SK-MEL-5 (cell line): ENCODE results near the gene UBL4B. TPM values are rescaled to one million over a fixed set of nuclear protein-coding genes. Genes with fewer than 3 reads are reported as not detected.
"Not testable (repeated sequence)": the region's sequence is repeated elsewhere in the genome, so short reads cannot be mapped to it uniquely, and the experiment has no call there.

Source experiments
- DNase-seq: peaks from one replicate; pipeline ENCODE4 v3.0.0-alpha.2; 2016; ENCODE audit warnings: low read depth, low spot score
- in situ Hi-C: cut with HindIII; loops from 2 replicates; pipeline ENCODE4 v1.10.0; 2016; ENCODE audit warnings: low sequenced_read_pairs, high pct_unique_total_duplicates, low pct_unique_long_range_greater_than_20kb
- polyA plus RNA-seq, 2 experiments: library from polyadenylated mRNA; depleted of rRNA; stranded (reverse); fragments of >200 nt; gene quantifications; 2 replicates each; pipeline ENCODE4 v1.2.3, GENCODE V29; 2015
- total RNA-seq: library from RNA; depleted of rRNA; stranded (reverse); fragments of >200 nt; shearing (Covaris generic); gene quantifications from 2 replicates; pipeline ENCODE4 v1.2.3, GENCODE V29; 2014; rRNA removed

The UBL4B gene
- not detected in 2 replicates for total RNA-seq
- polyA plus RNA-seq (2015; cell fraction: cytosol; rRNA removed): not detected in 2 replicates
- polyA plus RNA-seq (2015; cell fraction: nucleus; rRNA removed): not detected in 2 replicates

DNA sequence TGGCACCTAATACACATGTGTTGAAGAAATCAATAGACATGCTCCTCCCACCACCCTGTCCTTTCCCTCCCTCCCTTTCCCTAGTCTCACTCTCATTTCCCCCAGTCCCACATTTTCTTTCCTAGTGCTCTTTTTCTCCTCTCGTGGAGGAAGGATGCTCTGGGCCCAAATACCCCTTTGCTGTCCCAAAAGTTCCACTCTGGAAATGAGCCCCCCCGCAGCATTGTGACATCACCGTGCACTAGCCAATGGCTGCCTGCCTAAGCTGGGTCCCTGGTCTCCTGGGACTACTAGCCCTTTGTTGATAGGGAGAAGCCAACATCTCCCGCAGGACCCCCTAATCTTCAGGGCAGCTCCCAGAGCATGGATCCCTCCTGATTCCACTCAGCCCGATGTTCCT is at the start of gene UBL4B:
TSS of gene UBL4B (plus strand) at position 301 of the 400 bp plus-strand sequence. CDS start at position 393, 92 bp downstream.
- no peak for DNase-seq
- in situ Hi-C loops: no loop called here

GRCh38 chr1:110062612-110063011 is 49.6 kb upstream of the UBL4B start:
- in situ Hi-C loops: no loop called here

DNA sequence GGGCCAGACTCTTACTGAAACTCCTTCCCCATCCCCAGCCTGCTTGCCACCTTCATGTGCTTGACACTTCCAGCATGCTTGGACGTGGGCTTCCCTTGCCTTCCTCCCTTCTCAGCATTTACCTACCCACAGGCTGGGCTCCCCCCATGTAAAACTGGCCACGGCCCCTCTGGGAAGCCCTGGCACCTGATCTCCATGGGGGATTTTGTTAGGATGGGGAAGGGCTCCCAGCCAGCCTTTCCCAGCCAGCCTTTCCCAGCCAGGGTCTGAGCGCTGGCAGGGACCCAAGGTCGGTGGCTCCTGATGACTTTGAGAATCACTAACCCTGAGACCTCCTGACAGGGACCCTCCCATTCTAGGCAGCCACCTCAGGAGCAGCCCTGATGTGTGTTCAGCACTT is 48.5 kb upstream of the UBL4B start:
- DNase-seq: no peak

More at GRCh38 chr1:110062612-110063011, 49.6 kb upstream of the UBL4B start:
- no peak for DNase-seq

DNA sequence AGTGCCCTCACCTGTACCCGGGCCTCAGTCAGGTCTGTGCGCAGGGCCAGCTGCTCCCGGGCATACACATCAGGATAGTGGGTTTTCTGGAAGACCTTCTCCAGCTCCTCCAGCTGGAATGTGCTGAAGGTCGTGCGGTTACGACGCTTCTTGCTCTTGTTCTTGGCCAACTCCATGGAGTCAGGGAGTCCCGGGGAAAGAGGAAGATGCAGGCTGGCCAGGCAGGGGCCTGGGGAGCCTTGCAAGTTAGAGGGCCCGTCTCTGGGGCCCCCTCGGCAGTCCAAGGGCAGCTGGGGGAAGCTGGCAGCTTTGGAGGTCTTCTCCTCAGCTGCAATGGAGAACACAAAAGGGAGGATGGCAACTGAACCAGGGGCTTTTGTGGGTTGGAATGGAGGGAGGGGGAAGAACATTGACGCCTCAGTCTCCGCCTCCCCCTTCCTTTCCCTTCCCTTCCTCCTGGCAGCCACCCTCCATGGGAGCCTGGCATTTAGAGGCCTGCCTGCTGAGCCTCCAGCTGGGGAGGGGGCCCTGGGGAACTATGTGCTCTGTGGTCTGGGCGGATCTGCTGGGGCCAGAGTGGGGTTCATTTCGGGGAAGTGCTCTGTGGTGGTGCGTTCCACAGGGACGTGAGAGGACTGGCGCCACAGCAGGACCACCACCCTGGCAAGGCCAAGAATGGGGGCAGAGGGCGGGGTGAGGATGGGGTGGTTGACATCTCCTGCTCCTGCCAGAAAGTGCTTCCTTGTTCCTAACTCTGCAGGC is 47.5 kb upstream of the UBL4B start:
- in situ Hi-C loops: no loop called here
- DNase-seq: no peak

More for the DNA sequence above, 48.5 kb upstream of the UBL4B start:
- in situ Hi-C loops: no loop called here

DNA sequence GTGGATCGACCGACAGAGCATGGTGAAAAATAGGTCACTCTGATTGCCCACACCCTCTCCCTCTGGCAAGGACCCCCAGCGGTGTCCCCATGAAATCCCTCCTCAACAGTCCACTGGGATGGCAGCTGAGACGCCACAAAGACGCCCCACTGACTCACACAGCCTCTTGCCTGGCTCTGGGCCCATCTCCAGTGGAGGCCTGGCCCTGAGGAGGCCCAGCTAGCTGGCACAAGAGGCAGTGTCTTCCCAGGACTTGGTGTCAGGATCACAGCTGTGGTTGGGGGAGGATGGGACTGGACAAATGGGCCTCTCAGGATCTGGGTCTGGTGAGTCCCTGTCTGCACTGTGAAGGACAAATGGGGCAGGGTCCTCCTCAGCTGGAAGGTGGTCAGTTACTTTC is 46.4 kb upstream of the UBL4B start:
- DNase-seq: no peak
- in situ Hi-C loops: no loop called here

DNA sequence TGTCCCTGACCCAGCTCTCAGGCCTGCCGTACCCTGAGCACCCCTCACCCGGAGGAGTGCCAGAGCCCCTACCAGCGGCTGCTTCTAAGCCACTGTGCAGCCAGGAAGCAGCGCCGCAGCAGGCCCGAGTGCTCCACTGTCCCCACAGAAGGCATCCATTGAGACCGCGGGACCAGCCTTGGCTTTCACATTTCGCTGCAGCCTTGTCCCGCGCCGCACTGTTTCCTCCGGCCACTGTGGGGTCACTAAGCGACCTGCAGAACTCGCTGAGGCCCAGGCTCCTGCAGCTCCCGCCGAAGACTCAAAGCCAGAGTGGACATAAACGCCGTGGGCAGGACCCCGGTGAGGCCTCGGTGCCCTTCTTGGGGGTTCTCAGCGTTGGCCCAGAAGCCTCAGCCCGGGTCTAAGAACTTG is 44.8 kb upstream of the UBL4B start:
- in situ Hi-C loops: no loop called here
- DNase-seq: no peak

GRCh38 chr1:110067893-110068645 is 44.2 kb upstream of the UBL4B start:
- DNase-seq: no peak
- in situ Hi-C loops: no loop called here

DNA sequence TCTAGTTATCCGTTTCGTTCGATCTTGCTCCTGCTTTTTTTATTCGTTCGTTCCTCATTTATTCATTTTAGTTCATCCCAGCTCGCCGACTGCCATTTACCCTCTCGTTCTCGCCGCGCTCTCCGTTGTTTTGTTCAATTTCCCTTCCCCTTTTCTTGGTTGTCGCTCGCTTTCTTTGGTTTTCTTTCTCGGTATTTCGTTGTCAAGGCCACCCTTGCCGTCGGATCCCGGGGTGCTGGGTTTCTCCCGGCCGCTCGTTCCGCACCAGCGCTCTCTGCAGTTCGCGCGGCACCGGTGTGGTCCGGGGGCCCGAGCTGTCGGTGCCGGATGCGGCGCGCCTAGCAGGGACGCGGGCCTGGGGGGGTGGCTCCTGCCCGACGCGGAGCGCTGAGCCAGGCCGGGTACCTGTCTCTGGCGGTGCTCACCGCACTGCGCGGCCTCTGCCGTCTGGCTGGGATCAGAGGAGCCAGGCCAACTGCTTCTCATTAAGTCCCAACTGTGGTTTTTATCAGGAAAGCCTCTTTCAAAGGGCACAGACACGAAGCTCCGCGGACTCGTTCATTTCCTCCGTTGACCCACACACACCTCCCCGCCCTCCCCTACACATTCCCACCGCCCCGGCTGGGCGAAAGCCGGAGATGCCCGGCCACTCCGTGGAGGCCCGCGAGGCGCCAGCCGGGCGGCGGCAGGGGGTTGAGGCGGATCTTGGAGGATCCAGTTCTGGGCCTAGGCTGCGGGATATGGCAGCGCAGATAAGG is 43.4 kb upstream of the UBL4B start:
- in situ Hi-C loops: no loop called here
- no peak for DNase-seq

GRCh38 chr1:110069404-110070281 is 42.6 kb upstream of the UBL4B start:
- no peak for DNase-seq
- in situ Hi-C loops: no loop called here

DNA sequence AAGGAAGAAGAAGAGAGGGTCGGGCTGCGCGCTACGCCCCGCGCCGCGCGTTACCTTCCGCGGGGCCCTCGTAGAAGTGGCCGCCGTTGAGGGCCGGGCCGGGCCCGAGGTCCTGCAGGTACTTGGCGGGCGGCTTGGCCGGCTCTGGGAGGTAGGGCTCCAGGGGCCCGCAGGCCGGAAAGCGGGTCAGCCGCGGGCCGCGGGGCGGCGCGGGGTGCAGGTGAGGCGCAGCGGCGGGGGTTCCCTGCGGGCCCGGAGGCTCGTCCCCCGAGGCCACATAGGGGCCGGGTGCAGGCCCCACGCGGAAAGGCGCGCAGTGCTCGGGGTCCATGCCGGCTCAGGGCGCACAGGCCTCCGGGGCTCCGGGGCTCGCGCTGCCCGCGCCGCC is 42.0 kb upstream of the UBL4B start:
- DNase-seq: no peak
- in situ Hi-C loops: no loop called here

- in situ Hi-C loops: no loop called here
- no peak for DNase-seq
These were observed 41.5 kb upstream of the UBL4B start, which contains the start of gene ALX3 for GRCh38 chr1:110070671-110071242. Gene ALX3 (minus strand): TSS chr1:110070672. CDS start chr1:110070612, 60 bp downstream.

DNA sequence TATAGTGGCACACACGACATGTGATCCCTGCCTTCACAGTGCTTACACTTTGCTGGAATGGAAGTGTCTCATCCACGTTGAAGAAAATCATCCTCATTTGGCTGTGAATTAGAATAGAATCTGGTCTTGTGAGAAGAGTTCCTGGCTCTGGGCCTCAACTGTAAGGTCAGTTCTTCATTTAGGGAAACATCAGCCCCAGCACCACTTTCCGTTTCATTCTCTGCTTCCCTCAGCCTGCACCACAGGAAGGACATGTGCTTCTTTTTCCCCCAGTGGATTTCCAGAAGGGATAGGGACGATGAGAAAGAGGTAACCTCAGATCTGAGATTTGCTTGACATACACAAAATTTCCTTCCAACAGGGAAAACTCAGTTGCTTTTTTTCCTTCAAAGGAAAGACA is 38.1 kb upstream of the UBL4B start:
- no peak for DNase-seq
- in situ Hi-C loops: no loop called here

GRCh38 chr1:110076789-110077500 is 35.3 kb upstream of the UBL4B start:
- in situ Hi-C loops: no loop called here
- no peak for DNase-seq

- in situ Hi-C loops, DNase-seq: not testable (repeated sequence)
These were observed 32.2 kb upstream of the UBL4B start for GRCh38 chr1:110079995-110080394.

DNA sequence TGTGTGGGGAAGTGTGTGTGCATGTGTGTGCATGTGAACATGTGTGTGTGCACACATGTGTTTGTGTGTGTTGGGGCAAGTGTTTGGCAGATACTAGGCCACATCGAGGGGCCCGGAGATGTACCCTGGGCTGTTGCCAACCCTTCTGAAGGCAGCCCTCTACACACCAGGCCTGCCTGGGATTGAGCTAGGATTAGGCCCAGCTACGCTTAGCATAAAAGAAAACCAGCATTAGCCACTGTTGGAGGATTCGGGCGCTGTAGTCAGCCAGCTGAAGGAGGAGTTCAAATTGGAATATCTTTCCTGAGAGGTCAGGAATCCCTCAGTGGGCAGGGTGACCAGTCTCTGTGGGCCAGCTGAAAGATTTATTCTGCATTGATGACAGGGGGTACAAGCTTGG is 31.2 kb upstream of the UBL4B start:
- no peak for DNase-seq
- in situ Hi-C loops: no loop called here

DNA sequence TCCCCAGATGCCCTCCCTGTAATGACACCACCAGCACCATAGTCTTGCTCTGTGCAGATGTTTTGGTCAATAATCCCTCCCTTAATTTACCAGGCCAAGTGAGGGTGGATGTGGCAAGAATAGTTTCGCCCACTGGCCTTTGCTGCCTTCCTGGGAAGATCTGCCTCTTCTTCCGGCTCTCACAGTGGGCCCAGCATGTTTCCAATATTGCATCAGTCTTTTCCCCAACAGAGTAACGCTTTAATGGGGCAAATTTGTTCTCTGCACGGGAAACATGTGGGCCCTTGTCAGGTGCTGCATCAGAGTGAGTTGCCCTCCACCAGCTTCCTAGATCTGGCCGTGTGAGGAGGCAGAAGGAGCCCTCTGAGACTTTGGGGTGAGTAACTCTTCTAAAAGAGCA is 29.8 kb upstream of the UBL4B start:
- in situ Hi-C loops: no loop called here
- DNase-seq: no peak
